ENCODE results near the gene MYMK.

The MYMK gene

DNA sequence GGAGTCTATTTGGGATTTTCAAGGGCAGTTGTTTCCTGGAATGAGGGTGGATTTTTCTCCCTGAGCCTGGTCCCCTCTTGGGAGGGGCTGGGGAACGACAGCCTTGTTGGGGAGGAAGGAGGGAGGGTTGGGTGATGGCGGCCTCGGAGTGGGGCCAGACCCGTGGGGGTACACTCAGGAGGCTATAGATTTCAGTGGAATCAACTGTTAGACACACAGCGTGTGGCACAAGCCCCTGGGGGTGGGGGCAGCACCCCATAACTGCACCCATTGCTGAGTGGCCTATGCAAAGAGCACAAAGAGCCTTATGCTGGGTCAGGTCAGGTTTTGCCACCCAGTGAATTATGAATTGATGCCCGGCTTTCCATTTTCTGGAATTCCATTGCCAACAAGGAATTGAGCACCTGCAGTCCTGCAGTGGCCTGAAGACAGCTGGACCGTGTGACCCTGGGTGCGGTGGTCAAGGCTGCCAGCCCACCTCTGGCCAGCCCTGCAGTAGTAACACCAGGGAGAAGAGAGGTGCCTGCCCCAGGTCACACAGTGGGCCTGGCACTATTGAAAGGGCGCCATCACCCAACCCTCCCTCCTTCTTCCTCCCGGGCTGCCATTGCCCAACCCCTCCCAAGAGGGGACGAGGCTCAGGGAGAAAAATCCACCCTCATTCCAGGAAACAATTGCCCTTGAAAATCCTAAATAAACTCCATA, 8.4 kb downstream of the MYMK start:
- TF ChIP-seq, protein P1, sequence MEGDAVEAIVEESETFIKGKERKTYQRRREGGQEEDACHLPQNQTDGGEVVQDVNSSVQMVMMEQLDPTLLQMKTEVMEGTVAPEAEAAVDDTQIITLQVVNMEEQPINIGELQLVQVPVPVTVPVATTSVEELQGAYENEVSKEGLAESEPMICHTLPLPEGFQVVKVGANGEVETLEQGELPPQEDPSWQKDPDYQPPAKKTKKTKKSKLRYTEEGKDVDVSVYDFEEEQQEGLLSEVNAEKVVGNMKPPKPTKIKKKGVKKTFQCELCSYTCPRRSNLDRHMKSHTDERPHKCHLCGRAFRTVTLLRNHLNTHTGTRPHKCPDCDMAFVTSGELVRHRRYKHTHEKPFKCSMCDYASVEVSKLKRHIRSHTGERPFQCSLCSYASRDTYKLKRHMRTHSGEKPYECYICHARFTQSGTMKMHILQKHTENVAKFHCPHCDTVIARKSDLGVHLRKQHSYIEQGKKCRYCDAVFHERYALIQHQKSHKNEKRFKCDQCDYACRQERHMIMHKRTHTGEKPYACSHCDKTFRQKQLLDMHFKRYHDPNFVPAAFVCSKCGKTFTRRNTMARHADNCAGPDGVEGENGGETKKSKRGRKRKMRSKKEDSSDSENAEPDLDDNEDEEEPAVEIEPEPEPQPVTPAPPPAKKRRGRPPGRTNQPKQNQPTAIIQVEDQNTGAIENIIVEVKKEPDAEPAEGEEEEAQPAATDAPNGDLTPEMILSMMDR (IDR thresholded peaks at IDR 0.05; ENCODE audit: extremely low read depth, insufficient read depth, missing control alignments), result no peak
- in situ Hi-C loops (cut with MboI; ENCODE audit: low pct_unique_long_range_greater_than_20kb, low sequenced_read_pairs, unreplicated experiment), result no loop called here
- no peak for DNase-seq (ENCODE audit: low spot score)

DNA sequence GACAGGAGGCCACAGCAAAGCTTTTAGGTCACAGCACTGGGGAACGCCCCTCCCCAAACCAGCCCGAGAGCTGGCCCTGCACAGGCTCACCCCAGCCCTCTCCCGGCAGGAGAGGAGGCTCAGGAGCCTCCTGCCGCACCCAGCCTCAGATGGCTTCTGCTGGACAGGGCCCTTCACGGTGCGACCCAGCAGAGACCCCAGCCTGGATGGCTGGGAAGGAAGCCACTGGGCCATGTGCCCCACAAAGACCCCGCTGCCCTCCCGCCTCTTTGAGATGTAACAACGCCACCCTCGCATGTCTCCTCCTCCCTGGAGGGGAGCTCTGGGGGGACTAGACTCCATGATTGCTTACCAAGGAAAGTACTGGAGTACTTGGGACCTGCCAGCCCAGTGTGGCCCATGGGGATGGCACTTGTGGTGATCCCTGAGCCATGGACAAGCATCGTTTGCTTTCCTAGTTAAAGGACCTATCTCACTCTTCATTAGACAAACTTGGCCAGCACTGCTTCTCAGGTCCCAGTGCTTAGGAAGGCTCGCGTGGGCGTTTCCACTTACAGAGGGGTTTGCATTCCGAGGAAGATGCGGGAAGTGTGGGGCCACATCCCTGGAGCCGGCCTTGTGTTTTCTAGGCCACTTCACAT, 9.0 kb downstream of the MYMK start:
- TF ChIP-seq, protein P1 (IDR thresholded peaks at IDR 0.05; ENCODE audit: extremely low read depth, insufficient read depth, missing control alignments), result no peak

DNA sequence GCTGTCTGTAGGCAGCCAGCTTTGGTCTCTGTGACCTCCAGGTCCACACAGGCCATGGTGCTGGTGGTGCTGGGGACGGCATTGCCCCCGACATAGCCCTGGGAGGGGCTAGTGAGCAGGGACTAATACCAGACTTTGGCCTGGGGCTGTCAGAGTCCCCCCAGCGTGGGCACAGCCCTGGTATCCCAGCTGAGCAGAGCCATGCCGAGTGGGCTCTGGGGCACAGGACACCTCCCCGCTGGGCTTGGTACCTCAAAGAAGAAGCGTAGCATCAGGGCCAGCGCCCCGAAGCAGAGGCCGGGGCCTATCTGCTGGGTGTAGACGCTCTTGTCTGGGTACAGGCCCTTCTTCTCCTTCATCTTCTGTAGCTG, 9.5 kb downstream of the MYMK start:
- in situ Hi-C loops (cut with MboI; ENCODE audit: low pct_unique_long_range_greater_than_20kb, low sequenced_read_pairs, unreplicated experiment), result no loop called here
- no peak for DNase-seq (ENCODE audit: low spot score)
- TF ChIP-seq, protein P1 (IDR thresholded peaks at IDR 0.05; ENCODE audit: extremely low read depth, insufficient read depth, missing control alignments), result no peak

More for the DNA sequence above, 9.0 kb downstream of the MYMK start:
- no peak for DNase-seq (ENCODE audit: low spot score)
- in situ Hi-C loops (cut with MboI; ENCODE audit: low pct_unique_long_range_greater_than_20kb, low sequenced_read_pairs, unreplicated experiment), result no loop called here

DNA sequence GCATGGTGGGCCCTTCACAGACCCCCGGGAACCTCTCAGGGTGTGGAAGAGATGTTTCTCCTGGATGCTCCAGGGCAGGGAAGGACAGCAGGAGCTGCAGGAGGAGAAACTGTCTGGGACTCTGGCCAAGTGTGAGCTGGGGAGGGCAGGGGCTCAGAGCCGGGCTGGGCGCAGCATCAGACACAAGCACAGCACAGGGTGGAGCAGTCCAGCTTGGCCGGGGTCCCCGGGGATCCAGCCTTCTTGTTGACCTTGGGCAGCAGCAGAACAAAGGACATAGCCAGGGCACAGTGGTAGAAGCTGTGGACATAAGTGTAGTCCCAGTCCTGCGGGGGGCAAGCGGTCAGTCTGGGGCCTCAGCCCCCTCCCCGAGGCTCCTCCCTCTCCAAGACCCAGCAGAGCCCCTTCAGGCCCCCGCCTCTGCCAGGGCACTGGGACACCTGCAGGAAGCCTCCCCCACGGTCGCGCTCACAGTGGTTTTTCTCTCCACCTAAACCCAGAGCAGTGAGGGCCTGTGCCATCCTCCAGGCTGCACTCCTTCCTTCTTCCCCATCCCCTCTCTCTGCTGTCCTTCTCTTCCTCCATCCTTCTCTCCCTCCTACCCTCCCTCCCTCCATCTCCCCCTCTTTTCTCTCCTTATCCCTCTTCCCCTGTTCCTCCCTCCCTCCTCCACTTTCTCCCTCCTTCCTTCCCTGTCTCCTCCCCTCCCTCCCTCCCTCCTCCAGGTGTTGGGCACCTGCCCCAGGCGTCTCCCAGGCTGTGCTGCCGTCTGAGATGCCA, 10.1 kb downstream of the MYMK start:
- TF ChIP-seq, protein P1 (IDR thresholded peaks at IDR 0.05; ENCODE audit: extremely low read depth, insufficient read depth, missing control alignments), result no peak
- DNase-seq (ENCODE audit: low spot score), result no peak
- in situ Hi-C loops (cut with MboI; ENCODE audit: low pct_unique_long_range_greater_than_20kb, low sequenced_read_pairs, unreplicated experiment), result no loop called here

DNA sequence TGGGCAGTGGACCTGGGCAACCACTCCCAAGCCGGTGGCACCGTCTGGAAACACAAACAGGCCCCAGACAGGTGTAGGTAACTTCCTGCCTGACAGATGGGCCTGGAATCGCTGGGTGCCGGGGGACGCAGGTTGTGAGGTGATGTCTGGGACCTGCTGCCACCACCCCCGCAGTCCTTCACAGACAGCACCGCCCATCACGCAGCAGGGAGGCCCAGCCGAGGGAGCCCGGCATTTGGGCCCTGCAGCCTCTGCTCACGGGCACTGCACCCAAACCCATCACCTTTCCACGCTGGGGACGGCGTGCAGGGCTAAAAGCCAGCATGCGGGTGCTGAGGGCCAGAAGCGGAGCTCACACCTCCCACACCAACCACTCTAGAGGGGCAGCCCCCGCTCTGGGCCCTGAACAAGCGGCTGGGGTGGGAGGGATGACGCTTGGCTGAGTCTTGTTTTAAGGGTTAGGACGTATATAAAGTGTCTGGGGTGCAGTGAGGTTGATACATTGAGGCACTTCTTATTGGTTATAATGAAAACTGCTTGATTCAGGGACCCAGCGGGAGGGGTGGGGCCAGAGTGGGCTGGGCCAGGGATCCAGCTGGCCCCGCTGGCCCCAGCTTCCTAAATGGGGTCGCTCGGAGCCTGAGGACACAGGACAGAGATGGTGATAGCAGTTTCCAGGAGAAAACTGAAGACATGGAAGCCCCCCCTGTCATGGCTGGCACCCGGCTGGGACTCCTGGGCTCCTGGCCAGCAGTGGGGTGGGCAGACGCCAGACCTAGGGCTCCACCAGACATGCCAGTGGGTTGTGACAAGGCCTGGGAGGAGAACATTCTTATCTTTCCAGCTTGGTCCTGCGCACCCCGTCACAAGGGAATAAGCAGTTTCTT, 11.3 kb downstream of the MYMK start:
- TF ChIP-seq, protein P1 (IDR thresholded peaks at IDR 0.05; ENCODE audit: extremely low read depth, insufficient read depth, missing control alignments), result no peak
- no peak for DNase-seq (ENCODE audit: low spot score)
- in situ Hi-C loops (cut with MboI; ENCODE audit: low pct_unique_long_range_greater_than_20kb, low sequenced_read_pairs, unreplicated experiment), result no loop called here
